Kasumi-1 (cell line): ENCODE measurements around the gene S100A3.
A peak's percentile ranks its signal among the peaks of the same experiment; 100 is the strongest.

Source experiments
- DNase-seq, 2 experiments: peaks; one replicate each; lab custom pipeline; 2025; lab: John Stamatoyannopoulos, UW

S100A3 gene

GRCh38 chr1:153509729-153510354, 39.2 kb downstream of the S100A3 start:
- peak; percentile 49 to 68 for DNase-seq

- no peak for DNase-seq
Observed at GRCh38 chr1:153509036-153509435, 40.0 kb downstream of the S100A3 start.

GRCh38 chr1:153507926-153508583, 41.0 kb downstream of the S100A3 start:
- no peak for DNase-seq

GRCh38 chr1:153506831-153507413, 42.1 kb downstream of the S100A3 start:
- no peak for DNase-seq

GRCh38 chr1:153506386-153506785, 42.7 kb downstream of the S100A3 start:
- DNase-seq, result no peak

GRCh38 chr1:153505576-153505975, 43.5 kb downstream of the S100A3 start:
- no peak for DNase-seq

DNA sequence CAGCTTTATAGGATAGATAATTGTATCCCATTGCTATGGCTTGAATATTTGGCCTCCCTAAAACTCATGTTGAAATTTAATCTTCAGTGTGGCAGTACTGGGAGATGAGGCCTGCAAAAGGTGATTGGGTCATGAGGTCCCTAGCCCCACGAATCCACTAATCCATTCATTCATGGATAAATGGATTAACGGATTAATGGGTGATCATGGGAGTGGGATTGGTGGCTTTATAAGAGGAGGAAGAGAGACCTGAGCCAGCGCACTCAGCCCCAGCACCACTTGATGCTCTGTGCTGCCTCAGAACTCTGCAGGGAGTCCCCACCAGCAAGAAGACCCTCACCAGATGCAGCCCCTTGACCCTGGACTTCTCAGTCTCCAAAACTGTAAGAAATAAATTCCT, 45.3 kb downstream of the S100A3 start:
- no peak for DNase-seq

- DNase-seq, result no peak
Observed at GRCh38 chr1:153498746-153499145, 50.3 kb downstream of the S100A3 start.
